22Rv1 (cell line): ENCODE results near the gene UBA52.
A peak's percentile ranks its signal among the peaks of the same experiment; 100 is the strongest.

Experiments used
- H3K27ac ChIP-seq: fragments of 450-650 bp; 2 replicates; pipeline ENCODE4 v1.5.1; 2017
- CTCF ChIP-seq: fragments of 450-650 bp; IDR thresholded peaks from 2 replicates; pipeline ENCODE4 v1.5.1; 2017; ENCODE audit warnings: mild to moderate bottlenecking
- ZFX ChIP-seq: fragments of 450-650 bp; IDR thresholded peaks from 2 replicates; pipeline ENCODE4 v1.6.1; 2017; ENCODE audit warnings: antibody characterized with exemption, borderline replicate concordance

The UBA52 gene

GRCh38 chr19:18603255-18603957 is 31.7 kb downstream of the UBA52 start:
- H3K27ac ChIP-seq = no peak overlapping the region
- TF ChIP-seq ZFX (no peak), CTCF (peak; percentile 18; the same call in 1 of the 2 replicates)

- TF ChIP-seq CTCF (no peak), ZFX (no peak)
- H3K27ac ChIP-seq = no peak overlapping the region
These were observed 32.5 kb downstream of the UBA52 start for GRCh38 chr19:18603958-18604819.

GRCh38 chr19:18604820-18605159 is 33.1 kb downstream of the UBA52 start:
- no peak overlapping the region for H3K27ac ChIP-seq
- TF ChIP-seq ZFX (no peak), CTCF (no peak)

GRCh38 chr19:18605196-18605545 is 33.5 kb downstream of the UBA52 start:
- TF ChIP-seq CTCF = no peak
- no peak for TF ChIP-seq ZFX
- no peak overlapping the region for H3K27ac ChIP-seq

- H3K27ac ChIP-seq = no peak overlapping the region
- TF ChIP-seq ZFX (no peak), CTCF (no peak)
These were observed 34.1 kb downstream of the UBA52 start for GRCh38 chr19:18605546-18606280.

GRCh38 chr19:18606281-18607225 is 34.9 kb downstream of the UBA52 start, which contains the start of gene CRLF1:
CRLF1 (minus strand) TSS chr19:18606799; CDS start chr19:18606656, 143 bp downstream.
- no peak within 1 kb of the TSS for H3K27ac ChIP-seq
- TF ChIP-seq CTCF (no peak), ZFX (no peak)
